BJ (cell line): ENCODE measurements around the gene PLEKHA7. TPM values are rescaled to one million over a fixed set of nuclear protein-coding genes. Genes with fewer than 3 reads are reported as not detected.

Experiments used
- CTCF ChIA-PET: fragments of 350-600 bp; formaldehyde crosslinking; extraction: SDS; loops from one replicate; lab custom pipeline; 2021; ENCODE audit warnings: antibody characterized with exemption, inconsistent platforms; lab: Yijun Ruan, JAX
- POLR2A ChIA-PET: fragments of 300-600 bp; sonication (Branson Sonifier 250); formaldehyde crosslinking; extraction: SDS; loops from one replicate; lab custom pipeline; 2021; ENCODE audit warnings: antibody characterized with exemption; lab: Charles Lee
- DNase-seq: peaks from one replicate; pipeline ENCODE4 v3.0.0-alpha.2; 2011; ENCODE audit warnings: low read depth
- H3K27me3 ChIP-seq: 2 replicates; pipeline ENCODE4 v1.6.0; 2011; ENCODE audit warnings: low read length; ENCODE audit not compliant: control insufficient read depth, insufficient read depth
- H3K36me3 ChIP-seq: 2 replicates; pipeline ENCODE4 v1.5.1; 2011; ENCODE audit warnings: low read length; ENCODE audit not compliant: control insufficient read depth, insufficient read depth
- H3K4me3 ChIP-seq: 2 replicates; pipeline ENCODE4 v1.5.1; 2011; ENCODE audit warnings: low read depth, mild to moderate bottlenecking, control low read depth, low read length
- CTCF ChIP-seq: IDR thresholded peaks from 2 replicates; pipeline ENCODE4 v1.5.1; 2011; ENCODE audit warnings: low read depth, mild to moderate bottlenecking, control low read depth, inconsistent platforms, low read length, moderate library complexity; ENCODE audit not compliant: insufficient read depth
- polyA plus RNA-seq: library from polyadenylated mRNA; depleted of rRNA; stranded (reverse); fragments of >200 nt; gene quantifications from 2 replicates; pipeline ENCODE4 v1.2.3, GENCODE V29; 2011

Gene PLEKHA7
- polyA plus RNA-seq, 1 experiment = 0.04 TPM

DNA sequence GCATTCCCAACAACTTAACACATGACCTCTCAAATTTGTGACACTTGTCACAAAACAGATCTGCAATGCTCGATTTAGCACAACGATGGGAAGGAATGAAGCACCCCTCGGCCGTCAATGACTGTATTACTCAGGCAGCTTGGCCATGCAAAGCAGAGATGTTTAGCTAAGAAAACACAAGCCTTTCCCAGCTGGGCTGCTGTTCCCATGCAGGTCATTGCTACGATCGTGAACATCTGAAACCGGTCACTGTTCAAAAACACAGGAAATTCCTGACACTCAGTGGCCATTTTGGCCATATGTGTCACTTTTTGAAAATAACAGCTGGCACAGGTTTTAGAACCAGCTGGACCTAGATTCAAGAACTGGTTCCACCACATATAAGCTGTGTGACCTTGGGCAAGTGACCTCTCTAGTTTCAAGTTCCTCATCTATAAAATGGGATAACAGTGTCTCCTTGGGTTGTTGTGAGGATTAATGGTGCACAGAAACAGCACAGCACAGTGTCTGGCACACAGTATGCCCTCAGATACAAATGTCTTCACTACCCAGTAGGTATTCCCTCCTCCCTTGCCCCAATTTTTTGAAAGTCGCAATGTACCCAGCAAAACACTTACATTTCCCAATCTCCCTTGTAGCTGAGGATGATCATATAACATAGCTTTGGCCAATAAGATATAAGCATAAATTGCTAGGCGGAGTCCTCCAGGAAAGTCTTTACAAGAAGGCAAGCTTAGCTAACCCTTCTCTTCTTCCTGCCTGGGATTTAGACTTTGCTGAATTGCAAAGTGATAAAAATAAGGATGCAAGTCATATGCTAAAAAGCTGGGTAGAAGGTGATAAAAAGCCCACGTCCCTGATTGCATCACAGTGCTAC lies 182.7 kb downstream of the PLEKHA7 start:
- ChIA-PET CTCF (interaction anchor here (2.4 to 3.5 kb wide), 3 partner anchors 11 to 43 kb away, joined by 6 to 23 read pairs (median 10); no protein-coding TSS in a partner anchor), POLR2A (no interaction called here)
- no peak for TF ChIP-seq CTCF
- peak; percentile 4 for DNase-seq
- Histone ChIP-seq H3K27me3 (peaks cover 1% of the 10 kb centered on the region), H3K4me3 (no peak overlapping the region), H3K36me3 (no peaks in the 10 kb centered on the region)

GRCh38 chr11:16827139-16827538 lies 187.1 kb downstream of the PLEKHA7 start:
- peaks cover 1% of the 10 kb centered on the region for H3K27me3 ChIP-seq
- ChIA-PET POLR2A (no interaction called here), CTCF (interaction anchor here (0.7 to 1.3 kb wide), 3 partner anchors 12 to 55 kb away, joined by 3 to 4 read pairs (median 3); no protein-coding TSS in a partner anchor)
- DNase-seq = no peak
- H3K36me3 ChIP-seq = no peaks in the 10 kb centered on the region
- H3K4me3 ChIP-seq = no peak overlapping the region
- no peak for TF ChIP-seq CTCF

GRCh38 chr11:16825968-16826367 lies 188.2 kb downstream of the PLEKHA7 start:
- CTCF ChIA-PET = interaction anchor here (1.3 kb wide), 1 partner anchor 237 kb away, joined by 4 read pairs; no protein-coding TSS in a partner anchor
- no peak for DNase-seq
- POLR2A ChIA-PET = no interaction called here
- no peak for TF ChIP-seq CTCF
- Histone ChIP-seq H3K4me3 (no peak overlapping the region), H3K36me3 (no peaks in the 10 kb centered on the region), H3K27me3 (peaks cover 1% of the 10 kb centered on the region)

DNA sequence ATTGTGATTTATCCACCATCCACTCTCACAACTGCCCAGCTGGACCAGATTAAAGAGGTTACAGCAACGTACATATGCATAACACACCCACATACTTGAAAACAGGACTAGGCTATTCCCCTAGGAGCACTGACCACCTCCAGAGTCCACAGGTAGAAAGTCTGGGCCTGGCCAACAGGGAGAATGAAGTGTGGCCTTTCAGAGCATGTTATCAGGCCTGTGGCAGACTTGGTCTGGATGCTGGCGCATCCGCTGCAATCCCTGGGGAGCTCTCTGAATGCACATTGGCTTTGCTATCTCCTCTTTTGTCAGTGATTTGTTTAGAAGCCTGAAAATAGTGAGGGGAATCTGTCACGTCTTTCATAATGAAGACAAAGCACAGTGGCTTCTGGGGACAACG lies 189.1 kb downstream of the PLEKHA7 start:
- no peak for TF ChIP-seq CTCF
- Histone ChIP-seq H3K4me3 (no peak overlapping the region), H3K27me3 (peaks cover 1% of the 10 kb centered on the region), H3K36me3 (no peaks in the 10 kb centered on the region)
- POLR2A ChIA-PET = no interaction called here
- DNase-seq = no peak
- CTCF ChIA-PET = interaction anchor here (0.6 to 1.6 kb wide), 3 partner anchors 13 to 238 kb away, joined by 3 to 4 read pairs (median 4); no protein-coding TSS in a partner anchor
